SK-N-SH (cell line): ENCODE results near the gene SFT2D1.

Experiments used
- CHD2 ChIP-seq: fragments of 150-350 bp; IDR thresholded peaks from 2 replicates; pipeline ENCODE4 v1.6.1; 2018; ENCODE audit warnings: low read length; ENCODE audit not compliant: partially characterized antibody
- CTCF ChIP-seq: fragments of 200-600 bp; sonication (generic); IDR thresholded peaks from 2 replicates; pipeline ENCODE4 v1.6.1; 2017; ENCODE audit warnings: antibody characterized with exemption, mild to moderate bottlenecking, moderate library complexity
- EP300 ChIP-seq, 2 experiments: IDR thresholded peaks; 2 replicates each; pipeline versions ENCODE4 v1.4.0 to v1.6.1; 2012; ENCODE audit warnings: borderline replicate concordance in 1 of 2, low read depth in 1 of 2, low read length in 1 of 2
- EZH2phosphoT487 ChIP-seq: fragments of 200-600 bp; sonication (generic); IDR thresholded peaks from 2 replicates; pipeline ENCODE4 v1.6.1; 2017; ENCODE audit warnings: low read depth, mixed run types, mild to moderate bottlenecking, antibody characterized with exemption, moderate library complexity, borderline replicate concordance
- MAX ChIP-seq: IDR thresholded peaks from 2 replicates; pipeline ENCODE4 v1.4.0; 2012; ENCODE audit warnings: low read depth
- REST ChIP-seq: IDR thresholded peaks from 2 replicates; pipeline ENCODE4 v1.6.1; 2012; ENCODE audit warnings: mild to moderate bottlenecking, low read depth, low read length, moderate library complexity
- RXRA ChIP-seq: IDR thresholded peaks from 2 replicates; pipeline ENCODE4 v1.4.0; 2012; ENCODE audit warnings: low read depth, mild to moderate bottlenecking, borderline replicate concordance
- SMC3 ChIP-seq: IDR thresholded peaks from 2 replicates; pipeline ENCODE4 v1.6.1; 2012; ENCODE audit warnings: low read depth, low read length, improper control_type of control experiment
- TAF1 ChIP-seq: IDR thresholded peaks from 2 replicates; pipeline ENCODE4 v1.6.1; 2012; ENCODE audit warnings: low read depth, mild to moderate bottlenecking, low read length, moderate library complexity, borderline replicate concordance
- TCF12 ChIP-seq: IDR thresholded peaks from 2 replicates; pipeline ENCODE4 v1.4.0; 2012
- TEAD4 ChIP-seq: IDR thresholded peaks from 2 replicates; pipeline ENCODE4 v1.4.0; 2012; ENCODE audit warnings: mild to moderate bottlenecking, borderline replicate concordance; ENCODE audit not compliant: insufficient read depth
- YY1 ChIP-seq: IDR thresholded peaks from 2 replicates; pipeline ENCODE4 v1.4.0; 2012; ENCODE audit warnings: low read depth, mild to moderate bottlenecking

GRCh38 chr6:166284640-166285039 is 57.7 kb downstream of the SFT2D1 start:
- TF ChIP-seq CTCF (no peak), RXRA (no peak), TAF1 (no peak), MAX (no peak), EP300 (IDR thresholded peaks at IDR 0.05; ENCODE audit: borderline replicate concordance in 1 of 2, low read depth in 1 of 2, low read length in 1 of 2) (no peak), SMC3 (no peak), TEAD4 (no peak), EZH2phosphoT487 (no peak), YY1 (no peak), CHD2 (no peak), REST (no peak), TCF12 (no peak)
